GM21528 (cell line): ENCODE measurements around the gene HOXC10.

Experiments
- ATAC-seq: cut with Tn5 transposase; IDR thresholded peaks from one replicate; pipeline ENCODE4 v1.9.1; 2021; ENCODE audit warnings: mild to moderate bottlenecking, moderate library complexity; ENCODE audit not compliant: unreplicated experiment, low FRiP score

HOXC10 gene

GRCh38 chr12:54036620-54037359 is 51.8 kb downstream of the HOXC10 start:
- no peak for ATAC-seq

GRCh38 chr12:54037360-54038283 is 52.7 kb downstream of the HOXC10 start:
- no peak for ATAC-seq

- ATAC-seq: no peak
Measured at GRCh38 chr12:54038284-54038870, 53.4 kb downstream of the HOXC10 start.

GRCh38 chr12:54038871-54039414 is 54.0 kb downstream of the HOXC10 start:
- ATAC-seq: no peak

- ATAC-seq: no peak
Measured at GRCh38 chr12:54039417-54040147, 54.6 kb downstream of the HOXC10 start.
